NOMO-1 (cell line): Measurements from ENCODE around the gene IFITM10.

ENCODE experiments used
- DNase-seq, 2 experiments: peaks; one replicate each; lab custom pipeline; 2025; ENCODE audit not compliant: unreplicated experiment in 2 of 2; lab: John Stamatoyannopoulos, UW

IFITM10 gene

GRCh38 chr11:1750481-1750839, at the start of gene IFITM10:
Gene IFITM10, minus strand, starts transcription at chr11:1750595. Its CDS starts 153 bp downstream, at chr11:1750442.
- DNase-seq = no peak

- DNase-seq = no peak
Observed at GRCh38 chr11:1797391-1798125, 47.2 kb upstream of the IFITM10 start.

- DNase-seq = no peak
Observed at GRCh38 chr11:1796413-1797011, 46.1 kb upstream of the IFITM10 start.

- DNase-seq = no peak
Observed at GRCh38 chr11:1793081-1793480, 42.7 kb upstream of the IFITM10 start.

GRCh38 chr11:1792461-1792860, 42.1 kb upstream of the IFITM10 start:
- peak; percentile 41 to 60 for DNase-seq

GRCh38 chr11:1791912-1792311, 41.5 kb upstream of the IFITM10 start:
- no peak for DNase-seq

- DNase-seq = no peak
Observed at GRCh38 chr11:1786466-1786865, 36.1 kb upstream of the IFITM10 start.

- peak; percentile 46 to 51 for DNase-seq
Observed at GRCh38 chr11:1785749-1786413, 35.5 kb upstream of the IFITM10 start.

- DNase-seq = no peak
Observed at GRCh38 chr11:1784761-1785650, 34.6 kb upstream of the IFITM10 start.

- DNase-seq = no peak
Observed at GRCh38 chr11:1783725-1784529, 33.5 kb upstream of the IFITM10 start.

- peak; percentile 81 to 94 for DNase-seq
Observed at GRCh38 chr11:1782831-1783724, 32.7 kb upstream of the IFITM10 start.

GRCh38 chr11:1782031-1782590, 31.7 kb upstream of the IFITM10 start:
- peak; percentile 35 to 66 for DNase-seq

GRCh38 chr11:1781593-1781975, 31.2 kb upstream of the IFITM10 start:
- no peak for DNase-seq

GRCh38 chr11:1780700-1781592, 30.6 kb upstream of the IFITM10 start:
- DNase-seq = peak; percentile 77 to 80

- no peak for DNase-seq
Observed at GRCh38 chr11:1779806-1780699, 29.7 kb upstream of the IFITM10 start.

GRCh38 chr11:1779034-1779805, 28.8 kb upstream of the IFITM10 start:
- DNase-seq = no peak
